Measurements from ENCODE around the gene AGXT. TPM values are rescaled to one million over a fixed set of nuclear protein-coding genes. Genes with fewer than 3 reads are reported as not detected.

Gene AGXT
- total RNA-seq, 1 experiment from 2014 or later: 3.0 TPM

- DNase-seq (ENCODE audit: low spot score): no peak
These were observed 16.9 kb downstream of the AGXT start for GRCh38 chr2:240885566-240885965.

GRCh38 chr2:240886023-240886565 is 17.5 kb downstream of the AGXT start:
- DNase-seq (ENCODE audit: low spot score): no peak

GRCh38 chr2:240886678-240887609 is 18.3 kb downstream of the AGXT start:
- no peak for DNase-seq (ENCODE audit: low spot score)

- DNase-seq (ENCODE audit: low spot score): no peak
These were observed 19.0 kb downstream of the AGXT start for GRCh38 chr2:240887631-240888030.

GRCh38 chr2:240888130-240888889 is 19.7 kb downstream of the AGXT start:
- no peak for DNase-seq (ENCODE audit: low spot score)

- DNase-seq (ENCODE audit: low spot score): no peak
These were observed 20.4 kb downstream of the AGXT start for GRCh38 chr2:240888890-240889573.

GRCh38 chr2:240889601-240890560 is 21.3 kb downstream of the AGXT start:
- peak; percentile 28 for DNase-seq (ENCODE audit: low spot score)

- DNase-seq (ENCODE audit: low spot score): no peak
These were observed 22.1 kb downstream of the AGXT start for GRCh38 chr2:240890691-240891090.

GRCh38 chr2:240891492-240892340 is 23.1 kb downstream of the AGXT start:
- peak; percentile 41 for DNase-seq (ENCODE audit: low spot score)

GRCh38 chr2:240892356-240892755 is 23.7 kb downstream of the AGXT start:
- DNase-seq (ENCODE audit: low spot score): no peak

GRCh38 chr2:240892925-240893324 is 24.3 kb downstream of the AGXT start:
- no peak for DNase-seq (ENCODE audit: low spot score)

- peak; percentile 49 for DNase-seq (ENCODE audit: low spot score)
These were observed 24.8 kb downstream of the AGXT start for GRCh38 chr2:240893363-240893844.

- DNase-seq (ENCODE audit: low spot score): no peak
These were observed 25.4 kb downstream of the AGXT start for GRCh38 chr2:240894006-240894405.

- no peak for DNase-seq (ENCODE audit: low spot score)
These were observed 26.4 kb downstream of the AGXT start for GRCh38 chr2:240894836-240895558.

GRCh38 chr2:240895656-240896388 is 27.2 kb downstream of the AGXT start, which contains the start of gene MAB21L4:
TSS of gene MAB21L4 (minus strand) at chr2:240896156. CDS start at chr2:240895997, 159 bp downstream.
- peak; percentile 59 for DNase-seq (ENCODE audit: low spot score)

GRCh38 chr2:240896394-240896793 is 27.8 kb downstream of the AGXT start:
- peak; percentile 28 for DNase-seq (ENCODE audit: low spot score)

GRCh38 chr2:240896871-240897692 is 28.5 kb downstream of the AGXT start:
- DNase-seq (ENCODE audit: low spot score): peak; percentile 62
